IMR-90 (cell line): ENCODE results near the gene S100A6. TPM values are rescaled to one million over a fixed set of nuclear protein-coding genes. Genes with fewer than 3 reads are reported as not detected.

Experiments
- ATAC-seq: fragments of 200-7000 bp; cut with Tn5 transposase; 2 replicates; pipeline ENCODE4 v1.9.1; 2020; ENCODE audit warnings: low read depth, mild to moderate bottlenecking, moderate library complexity
- BruUV-seq: library from RNA; stranded (reverse); fragments of 400-500 nt; replicated peaks from 2 replicates; lab custom pipeline; 2021; lab: Mats Ljungman, UMichigan
- CTCF ChIA-PET: fragments of 300-600 bp; formaldehyde crosslinking; extraction: SDS; loops from one replicate; lab custom pipeline; 2021; ENCODE audit warnings: antibody characterized with exemption; lab: Yijun Ruan, JAX
- POLR2A ChIA-PET: fragments of 300-600 bp; sonication (Branson Sonifier 250); formaldehyde crosslinking; loops from one replicate; lab custom pipeline; 2022; ENCODE audit warnings: antibody characterized with exemption; ENCODE audit not compliant: unreplicated experiment; lab: Charles Lee
- DNase-seq: peaks from one replicate; pipeline ENCODE4 v3.0.0; 2013
- H2AFZ ChIP-seq: replicated peaks from 2 replicates; pipeline ENCODE3; 2013; ENCODE audit warnings: low read length, mild to moderate bottlenecking; ENCODE audit not compliant: poor library complexity
- H2AK5ac ChIP-seq: 2 replicates; pipeline ENCODE4 v1.6.1; 2013; ENCODE audit warnings: low read depth, low read length, inconsistent platforms
- H2AK9ac ChIP-seq: replicated peaks from 2 replicates; pipeline ENCODE3; 2013; ENCODE audit warnings: mild to moderate bottlenecking, low read depth, low read length, moderate library complexity; ENCODE audit not compliant: poor library complexity
- H2BK120ac ChIP-seq: 2 replicates; pipeline ENCODE4 v1.6.1; 2013; ENCODE audit warnings: low read depth, low read length, inconsistent platforms
- H2BK15ac ChIP-seq: 3 replicates; pipeline ENCODE4 v1.6.1; 2013; ENCODE audit warnings: low read depth, low read length, inconsistent platforms
- H2BK20ac ChIP-seq: 2 replicates; pipeline ENCODE4 v1.6.1; 2013; ENCODE audit warnings: low read depth, mild to moderate bottlenecking, inconsistent platforms, low read length, moderate library complexity
- H2BK5ac ChIP-seq: 2 replicates; pipeline ENCODE4 v1.6.1; 2013; ENCODE audit warnings: mild to moderate bottlenecking, low read depth, low read length, inconsistent platforms; ENCODE audit not compliant: poor library complexity, severe bottlenecking
- H3K14ac ChIP-seq: replicated peaks from 2 replicates; pipeline ENCODE4 v1.6.1; 2013; ENCODE audit warnings: low read depth, low read length, inconsistent platforms
- H3K18ac ChIP-seq: 2 replicates; pipeline ENCODE4 v1.6.1; 2013; ENCODE audit warnings: low read depth, low read length, control low read depth
- H3K23ac ChIP-seq: 2 replicates; pipeline ENCODE4 v1.6.1; 2013; ENCODE audit warnings: low read depth, low read length, inconsistent platforms
- H3K27ac ChIP-seq: 2 replicates; pipeline ENCODE4 v1.5.1; 2013; ENCODE audit warnings: mild to moderate bottlenecking, control low read depth, low read length; ENCODE audit not compliant: insufficient read depth
- H3K27me3 ChIP-seq: 2 replicates; pipeline ENCODE4 v1.6.1; 2013; ENCODE audit warnings: low read length; ENCODE audit not compliant: control insufficient read depth, insufficient read depth
- H3K36me3 ChIP-seq: 2 replicates; pipeline ENCODE4 v1.6.1; 2013; ENCODE audit warnings: low read length, mixed read lengths; ENCODE audit not compliant: control insufficient read depth, insufficient read depth
- H3K4ac ChIP-seq: 2 replicates; pipeline ENCODE4 v1.6.1; 2013; ENCODE audit warnings: low read depth, low read length, inconsistent platforms
- H3K4me1 ChIP-seq: 2 replicates; pipeline ENCODE4 v1.6.1; 2013; ENCODE audit warnings: low read length, mixed read lengths; ENCODE audit not compliant: control insufficient read depth, insufficient read depth
- H3K4me2 ChIP-seq: 2 replicates; pipeline ENCODE4 v1.6.1; 2013; ENCODE audit warnings: low read depth, mild to moderate bottlenecking, control low read depth, low read length, moderate library complexity
- H3K4me3 ChIP-seq: 2 replicates; pipeline ENCODE4 v1.5.1; 2013; ENCODE audit warnings: low read depth, mild to moderate bottlenecking, control low read depth, low read length, moderate library complexity; ENCODE audit not compliant: insufficient read depth
- H3K56ac ChIP-seq: 2 replicates; pipeline ENCODE4 v1.6.1; 2013; ENCODE audit warnings: low read length, inconsistent platforms; ENCODE audit not compliant: insufficient read depth; ENCODE audit errors: extremely low read depth
- H3K79me1 ChIP-seq, 2 experiments: 2 replicates each; pipeline ENCODE4 v1.6.1; 2013; ENCODE audit warnings: low read length in 2 of 2, inconsistent platforms in 1 of 2, low read depth in 1 of 2
- H3K9ac ChIP-seq: 2 replicates; pipeline ENCODE4 v1.6.1; 2013; ENCODE audit warnings: low read depth, low read length, control low read depth
- H3K9me1 ChIP-seq: 2 replicates; pipeline ENCODE4 v1.6.1; 2013; ENCODE audit warnings: low read length, inconsistent platforms; ENCODE audit not compliant: insufficient read depth
- H3K9me3 ChIP-seq: 2 replicates; pipeline ENCODE4 v1.6.1; 2013; ENCODE audit warnings: low read length; ENCODE audit not compliant: control insufficient read depth, insufficient read depth
- H4K20me1 ChIP-seq: 2 replicates; pipeline ENCODE4 v1.6.1; 2013; ENCODE audit warnings: low read length, inconsistent platforms; ENCODE audit not compliant: insufficient read depth
- H4K5ac ChIP-seq: 2 replicates; pipeline ENCODE4 v1.6.1; 2013; ENCODE audit warnings: mild to moderate bottlenecking, low read depth, low read length, control low read depth
- H4K8ac ChIP-seq, 2 experiments: 2 replicates each; pipeline ENCODE4 v1.6.1; 2013; ENCODE audit warnings: low read depth in 2 of 2, low read length in 2 of 2, control low read depth in 1 of 2, inconsistent platforms in 1 of 2
- H4K91ac ChIP-seq: 2 replicates; pipeline ENCODE4 v1.6.1; 2013; ENCODE audit warnings: low read depth, low read length, inconsistent platforms; ENCODE audit not compliant: insufficient read depth
- ELK1 ChIP-seq: fragments of 150-350 bp; IDR thresholded peaks from 2 replicates; pipeline ENCODE4 v1.6.1; 2016; ENCODE audit warnings: low read depth, mild to moderate bottlenecking, low read length, moderate library complexity, borderline replicate concordance
- MXI1 ChIP-seq: IDR thresholded peaks from 2 replicates; pipeline ENCODE4 v1.6.1; 2012; ENCODE audit warnings: low read depth, mild to moderate bottlenecking, low read length, moderate library complexity, borderline replicate concordance
- RCOR1 ChIP-seq: IDR thresholded peaks from 2 replicates; pipeline ENCODE4 v1.6.1; 2012; ENCODE audit warnings: mild to moderate bottlenecking, low read length, improper control_type of control experiment; ENCODE audit not compliant: insufficient replicate concordance
- WGBS, 2 experiments: methylation state at CpG; one replicate each; pipeline versions ENCODE4 v1.1.5 to v1.1.7; 2013; ENCODE audit warnings: missing lambda C conversion rate in 2 of 2; ENCODE audit not compliant: insufficient read length in 1 of 2; ENCODE audit errors: extremely low coverage in 2 of 2; 5-methylcytosine and 5-hydroxymethylcytosine counted together
- dilution Hi-C: fragments of 300-500 bp; cut with HindIII; formaldehyde crosslinking; loops from one replicate; pipeline ENCODE4 v1.14.3; 2018; ENCODE audit warnings: low sequenced_read_pairs; ENCODE audit not compliant: unreplicated experiment
- in situ Hi-C: fragments of 300-500 bp; cut with MboI; formaldehyde crosslinking; loops from 3 replicates; pipeline ENCODE4 v1.14.3; 2019; ENCODE audit warnings: low sequenced_read_pairs, inconsistent platforms, mixed read lengths
- intact Hi-C: fragments of 100-400 bp; cut with micrococcal nuclease; formaldehyde crosslinking; loops from 2 replicates; pipeline ENCODE4 v1.10.0; 2022
- polyA plus RNA-seq, 3 experiments: library from polyadenylated mRNA; depleted of rRNA; stranded (reverse); fragments of >200 nt; gene quantifications; 2 replicates each; pipeline ENCODE4 v1.2.3, GENCODE V29; 2012; ENCODE audit warnings: low replicate concordance in 1 of 3
- total RNA-seq: library from RNA; depleted of rRNA; stranded (reverse); fragments of >200 nt; gene quantifications from 2 replicates; pipeline ENCODE4 v1.2.3, GENCODE V29; 2012

Gene S100A6
- total and polyA plus RNA-seq, 2 of the 4 experiments (the other 2 are of a cell fraction) = 373 to 1,755 TPM

- Histone ChIP-seq H2AFZ (no peak overlapping the region), H3K14ac (no peak overlapping the region), H2BK15ac (no peak overlapping the region), H3K4me2 (no peak overlapping the region), H3K36me3 (no peaks in the 10 kb centered on the region), H3K9ac (no peak overlapping the region), H3K9me3 (no peaks in the 10 kb centered on the region), H2AK9ac (no peak overlapping the region), H4K5ac (no peak overlapping the region), H2BK20ac (no peak overlapping the region), H3K9me1 (peaks cover 8% of the 10 kb centered on the region; the same call in 1 of the 2 replicates), H2AK5ac (no peak overlapping the region), H3K79me1 (peaks cover 0 to 23% of the 10 kb centered on the region in 2 experiments; a peak in 2 of 4 replicates), H3K4ac (no peak overlapping the region), H3K27me3 (no peaks in the 10 kb centered on the region), H3K23ac (no peak overlapping the region), H3K4me1 (peaks cover 19% of the 10 kb centered on the region), H3K4me3 (no peak overlapping the region), H4K8ac (no peak overlapping the region), H3K56ac (no peak overlapping the region), H4K91ac (no peak overlapping the region), H3K18ac (no peak overlapping the region), H2BK5ac (no peak overlapping the region), H2BK120ac (no peak overlapping the region), H3K27ac (no peak overlapping the region), H4K20me1 (no peaks in the 10 kb centered on the region; the same call in 1 of the 2 replicates)
- intact Hi-C loops = no loop called here
- ATAC-seq (no peak), DNase-seq (no peak)
- in situ Hi-C loops = loop anchor here (25.0 kb wide), 1 partner anchor 435 kb away; the partner anchor contains the start of genes CREB3L4, CRTC2 and SLC39A1
- ChIA-PET CTCF (no interaction called here), POLR2A (no interaction called here)
- WGBS, 2 experiments = 92% methylated on average over 2 of the region's 5 CpGs; no CpG with 5 or more reads in 1 of the 2 experiments
- dilution Hi-C loops = no loop called here
- BruUV-seq = no TSS peak
- TF ChIP-seq ELK1 (no peak), MXI1 (no peak), RCOR1 (no peak)
Measured at GRCh38 chr1:153527683-153528040, 8.1 kb downstream of the S100A6 start.
